Gastroesophageal sphincter (tissue), 4 donors: ENCODE measurements around the gene RASSF7. TPM values are rescaled to one million over a fixed set of nuclear protein-coding genes. Genes with fewer than 3 reads are reported as not detected.

Source experiments
- ATAC-seq: fragments of 150-250 bp; one replicate; pipeline ENCODE4 v1.9.1; 2016; ENCODE audit warnings: mild to moderate bottlenecking, moderate library complexity
- H3K27ac ChIP-seq, 4 donors: fragments of 200-600 bp; sonication (generic) in 3 of 4; 1 replicate in 3 of 4; 2 replicates in 1 of 4; pipeline ENCODE4 v1.5.1; 2016 to 2019
- H3K27me3 ChIP-seq: fragments of 200-600 bp; sonication (generic); one replicate; pipeline ENCODE4 v1.5.1; 2019
- H3K36me3 ChIP-seq, 2 donors: fragments of 200-600 bp; sonication (generic); one replicate each; pipeline ENCODE4 v1.5.1; 2019; ENCODE audit warnings: control low read depth in 1 of 2
- H3K4me1 ChIP-seq, 3 donors: fragments of 200-600 bp; sonication (generic); 1 replicate in 2 of 3; 2 replicates in 1 of 3; pipeline ENCODE4 v1.5.1; 2016 to 2019; ENCODE audit warnings: control low read depth in 2 of 3
- H3K4me3 ChIP-seq, 2 donors: fragments of 200-600 bp; sonication (generic); one replicate each; pipeline ENCODE4 v1.5.1; 2019; ENCODE audit warnings: mild to moderate bottlenecking in 1 of 2, moderate library complexity in 1 of 2
- H3K9me3 ChIP-seq, 3 donors: fragments of 200-600 bp; sonication (generic); one replicate each; pipeline ENCODE4 v1.5.1; 2017 to 2019; ENCODE audit warnings: control low read depth in 2 of 3
- EP300 ChIP-seq: sonication (generic); formaldehyde crosslinking; IDR thresholded peaks from one replicate; pipeline ENCODE4 v1.6.1; 2017; ENCODE audit warnings: antibody characterized with exemption, mild to moderate bottlenecking
- POLR2A ChIP-seq, 2 donors: fragments of 450-650 bp; IDR thresholded peaks; one replicate each; pipeline ENCODE4 v1.6.1; 2017; ENCODE audit warnings: antibody characterized with exemption in 2 of 2, mild to moderate bottlenecking in 2 of 2, moderate library complexity in 1 of 2
- POLR2AphosphoS5 ChIP-seq: sonication (generic); formaldehyde crosslinking; IDR thresholded peaks from one replicate; pipeline ENCODE4 v1.6.1; 2017; ENCODE audit warnings: antibody characterized with exemption
- WGBS, 2 donors: methylation state at CpG; one replicate each; pipeline ENCODE4 v1.1.5; 2018; ENCODE audit warnings: low coverage in 1 of 2; 5-methylcytosine and 5-hydroxymethylcytosine counted together
- total RNA-seq, 4 donors: library from RNA; depleted of rRNA; stranded (reverse); fragments of >200 nt; gene quantifications; one replicate each; pipeline ENCODE4 v1.1.0, GENCODE V29; 2016
- TF ChIP-seq, protein P1 (sequence below), 4 experiments: fragments of 200-600 bp in 2 of 4; fragments of 450-650 bp in 2 of 4; sonication (generic) in 1 of 4; IDR thresholded peaks; one replicate each; pipeline ENCODE4 v1.5.1; 2017 to 2019; ENCODE audit warnings: antibody characterized with exemption in 4 of 4, mild to moderate bottlenecking in 2 of 4, moderate library complexity in 2 of 4

Gene RASSF7
- total RNA-seq, 4 donors from 2014 or later: 3.4 to 12.5 (median 8.6) TPM

DNA sequence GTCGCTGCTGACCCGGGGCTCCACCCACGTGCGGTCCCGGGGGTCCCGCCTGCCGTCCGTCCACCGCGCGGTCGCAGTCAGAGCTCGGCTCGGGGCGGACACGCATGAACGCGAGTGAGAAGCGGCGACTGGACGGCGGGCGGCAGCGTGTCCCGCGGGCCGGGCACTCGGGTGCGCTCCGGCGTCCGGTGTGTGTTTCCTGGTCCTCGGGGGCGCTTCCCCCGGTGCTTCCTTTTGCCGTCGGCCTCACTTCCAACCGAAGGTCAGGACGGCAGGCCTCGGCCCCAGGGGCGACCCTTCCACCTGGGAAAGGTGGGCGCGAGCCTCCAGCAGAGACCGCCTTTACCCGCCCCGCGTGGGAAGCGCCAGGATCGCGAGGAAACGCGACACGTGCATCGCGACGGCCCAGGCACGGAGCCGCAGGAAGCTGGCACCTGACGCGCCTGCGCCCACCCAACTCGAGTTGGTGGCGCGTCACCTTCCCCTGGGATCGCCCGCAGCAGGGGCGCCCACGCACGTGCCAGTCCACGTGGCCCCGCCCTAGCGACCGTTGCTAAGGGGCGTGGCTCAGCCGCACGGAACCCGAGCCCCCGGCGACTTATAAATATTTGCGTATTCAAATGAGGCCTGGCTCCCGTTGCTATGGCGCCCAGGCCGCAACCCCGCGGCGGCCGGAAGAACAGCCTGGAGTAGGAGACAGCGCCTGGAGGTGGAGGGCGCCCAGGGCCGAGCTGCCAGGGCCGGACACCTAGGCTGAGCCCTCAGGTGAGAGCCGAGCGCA, 23.7 kb upstream of the RASSF7 start, which contains the start of gene LRRC56:
Gene LRRC56, plus strand, starts transcription at position 687 of the 781 bp plus-strand sequence. CDS start 3,158 bp downstream, outside the sequence.
- Histone ChIP-seq H3K9me3 (no peaks in the 10 kb centered on the region), H3K4me3 (peak within 1 kb of the TSS in 1 of 2 donors; percentile 87), H3K36me3 (peaks cover 0 to 20% of the 10 kb centered on the region in 2 donors), H3K4me1 (peaks cover 0 to 51% (median 30%) of the 10 kb centered on the region in 3 donors), H3K27me3 (peaks cover 27% of the 10 kb centered on the region), H3K27ac (peak within 1 kb of the TSS in 3 of 4 donors; percentile 26 to 89 (median 28))
- TF ChIP-seq EP300 (no peak), POLR2A (IDR thresholded peaks at IDR 0.05) (no peak), POLR2AphosphoS5 (no peak)
- TF ChIP-seq, protein P1, sequence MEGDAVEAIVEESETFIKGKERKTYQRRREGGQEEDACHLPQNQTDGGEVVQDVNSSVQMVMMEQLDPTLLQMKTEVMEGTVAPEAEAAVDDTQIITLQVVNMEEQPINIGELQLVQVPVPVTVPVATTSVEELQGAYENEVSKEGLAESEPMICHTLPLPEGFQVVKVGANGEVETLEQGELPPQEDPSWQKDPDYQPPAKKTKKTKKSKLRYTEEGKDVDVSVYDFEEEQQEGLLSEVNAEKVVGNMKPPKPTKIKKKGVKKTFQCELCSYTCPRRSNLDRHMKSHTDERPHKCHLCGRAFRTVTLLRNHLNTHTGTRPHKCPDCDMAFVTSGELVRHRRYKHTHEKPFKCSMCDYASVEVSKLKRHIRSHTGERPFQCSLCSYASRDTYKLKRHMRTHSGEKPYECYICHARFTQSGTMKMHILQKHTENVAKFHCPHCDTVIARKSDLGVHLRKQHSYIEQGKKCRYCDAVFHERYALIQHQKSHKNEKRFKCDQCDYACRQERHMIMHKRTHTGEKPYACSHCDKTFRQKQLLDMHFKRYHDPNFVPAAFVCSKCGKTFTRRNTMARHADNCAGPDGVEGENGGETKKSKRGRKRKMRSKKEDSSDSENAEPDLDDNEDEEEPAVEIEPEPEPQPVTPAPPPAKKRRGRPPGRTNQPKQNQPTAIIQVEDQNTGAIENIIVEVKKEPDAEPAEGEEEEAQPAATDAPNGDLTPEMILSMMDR (IDR thresholded peaks at IDR 0.05): no peak
- WGBS, 2 donors: no CpG with 5 or more reads among the region's 93 CpGs
- no peak for ATAC-seq

GRCh38 chr11:537622-538430, 22.9 kb upstream of the RASSF7 start:
- Histone ChIP-seq H3K27me3 (peaks cover 27% of the 10 kb centered on the region), H3K9me3 (no peaks in the 10 kb centered on the region), H3K4me3 (peak overlapping the region in 1 of 2 donors; percentile 87), H3K36me3 (peaks cover 0 to 12% of the 10 kb centered on the region in 2 donors), H3K4me1 (peaks cover 0 to 45% (median 30%) of the 10 kb centered on the region in 3 donors), H3K27ac (no peak overlapping the region)
- ATAC-seq: no peak
- no peak for TF ChIP-seq EP300
- no peak for TF ChIP-seq POLR2A (IDR thresholded peaks at IDR 0.05)
- TF ChIP-seq, protein P1 (IDR thresholded peaks at IDR 0.05): no peak
- no peak for TF ChIP-seq POLR2AphosphoS5
- no CpG with 5 or more reads among the region's 19 CpGs for WGBS, 2 donors

GRCh38 chr11:538431-539051, 22.2 kb upstream of the RASSF7 start:
- peaks cover 27% of the 10 kb centered on the region for H3K27me3 ChIP-seq
- H3K4me1 ChIP-seq: peaks cover 0 to 37% (median 30%) of the 10 kb centered on the region in 3 donors
- 85 to 92% methylated on average over 5 to 9 of the region's 20 CpGs for WGBS, 2 donors
- TF ChIP-seq POLR2A (IDR thresholded peaks at IDR 0.05): no peak
- no peak for TF ChIP-seq POLR2AphosphoS5
- TF ChIP-seq, protein P1 (IDR thresholded peaks at IDR 0.05): no peak
- TF ChIP-seq EP300: no peak
- no peak for ATAC-seq
- H3K27ac ChIP-seq: no peak overlapping the region
- H3K4me3 ChIP-seq: no peak overlapping the region
- peaks cover 0 to 5% of the 10 kb centered on the region in 2 donors for H3K36me3 ChIP-seq
- no peaks in the 10 kb centered on the region for H3K9me3 ChIP-seq

DNA sequence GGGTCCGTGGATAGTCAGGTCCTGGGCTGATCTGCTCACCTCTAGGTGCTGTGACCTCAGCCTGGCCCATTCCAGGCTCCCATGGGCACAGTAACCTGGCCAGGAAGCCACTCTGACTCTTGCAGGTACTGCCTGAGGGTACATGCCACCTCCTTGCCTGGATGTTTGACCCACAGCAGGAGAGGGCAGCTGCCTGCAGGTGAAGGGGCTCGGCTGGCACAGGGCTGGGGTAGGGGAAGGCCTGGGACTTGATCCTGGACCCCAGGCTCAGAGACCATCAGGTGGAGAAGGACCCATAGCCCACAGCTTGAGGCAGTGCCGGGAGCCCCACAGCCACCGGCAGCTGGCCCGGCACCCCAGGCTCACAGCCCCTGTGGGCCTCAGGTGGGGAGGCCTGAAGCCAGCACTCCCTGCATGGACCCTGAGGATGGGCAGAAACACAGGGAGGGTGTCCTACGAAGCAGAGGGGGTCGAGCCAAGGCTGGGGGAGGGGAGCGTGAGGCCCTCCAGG, 20.7 kb upstream of the RASSF7 start:
- Histone ChIP-seq H3K36me3 (no peaks in the 10 kb centered on the region), H3K9me3 (no peaks in the 10 kb centered on the region)

More for the DNA sequence above, 20.7 kb upstream of the RASSF7 start:
- Histone ChIP-seq H3K4me1 (peaks cover 0 to 25% (median 18%) of the 10 kb centered on the region in 3 donors), H3K4me3 (no peak overlapping the region), H3K27ac (no peak overlapping the region), H3K27me3 (peaks cover 27% of the 10 kb centered on the region)
- WGBS, 2 donors: 77% methylated on average over 5 of the region's 8 CpGs; no CpG with 5 or more reads in 1 of the 2 donors
- no peak for ATAC-seq
- TF ChIP-seq, protein P1 (IDR thresholded peaks at IDR 0.05): no peak
- no peak for TF ChIP-seq POLR2A (IDR thresholded peaks at IDR 0.05)
- no peak for TF ChIP-seq POLR2AphosphoS5
- TF ChIP-seq EP300: no peak
